ENCODE measurements around the gene TM9SF1. TPM values are rescaled to one million over a fixed set of nuclear protein-coding genes. Genes with fewer than 3 reads are reported as not detected.

The TM9SF1 gene
- total RNA-seq, 1 experiment from 2014 or later: 55.5 TPM

DNA sequence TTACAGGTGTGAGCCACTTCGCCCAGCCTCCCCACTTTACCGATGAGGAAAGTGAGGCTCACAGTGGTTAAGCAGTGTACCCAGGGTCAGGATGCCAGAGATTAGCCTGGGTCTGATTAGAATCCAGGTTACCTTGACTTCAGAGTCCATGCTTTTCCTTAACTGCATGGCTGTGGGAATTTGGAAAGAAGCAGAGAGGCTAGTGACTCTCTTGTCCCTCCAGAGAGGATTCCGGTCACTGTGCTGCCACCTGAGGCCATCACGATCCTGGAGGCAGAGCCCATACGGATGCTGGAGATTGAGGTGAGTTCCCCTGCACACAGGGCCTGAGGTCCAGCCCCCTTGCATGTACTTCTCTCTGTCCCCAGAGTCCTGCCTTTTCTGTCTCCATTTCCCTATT is 18.6 kb downstream of the TM9SF1 start:
- H3K4me3 ChIP-seq (ENCODE audit: low read depth, low read length, poor library complexity, severe bottlenecking): no peak overlapping the region
- BruUV-seq (replicated peaks): no TSS peak
- TF ChIP-seq, protein P1, sequence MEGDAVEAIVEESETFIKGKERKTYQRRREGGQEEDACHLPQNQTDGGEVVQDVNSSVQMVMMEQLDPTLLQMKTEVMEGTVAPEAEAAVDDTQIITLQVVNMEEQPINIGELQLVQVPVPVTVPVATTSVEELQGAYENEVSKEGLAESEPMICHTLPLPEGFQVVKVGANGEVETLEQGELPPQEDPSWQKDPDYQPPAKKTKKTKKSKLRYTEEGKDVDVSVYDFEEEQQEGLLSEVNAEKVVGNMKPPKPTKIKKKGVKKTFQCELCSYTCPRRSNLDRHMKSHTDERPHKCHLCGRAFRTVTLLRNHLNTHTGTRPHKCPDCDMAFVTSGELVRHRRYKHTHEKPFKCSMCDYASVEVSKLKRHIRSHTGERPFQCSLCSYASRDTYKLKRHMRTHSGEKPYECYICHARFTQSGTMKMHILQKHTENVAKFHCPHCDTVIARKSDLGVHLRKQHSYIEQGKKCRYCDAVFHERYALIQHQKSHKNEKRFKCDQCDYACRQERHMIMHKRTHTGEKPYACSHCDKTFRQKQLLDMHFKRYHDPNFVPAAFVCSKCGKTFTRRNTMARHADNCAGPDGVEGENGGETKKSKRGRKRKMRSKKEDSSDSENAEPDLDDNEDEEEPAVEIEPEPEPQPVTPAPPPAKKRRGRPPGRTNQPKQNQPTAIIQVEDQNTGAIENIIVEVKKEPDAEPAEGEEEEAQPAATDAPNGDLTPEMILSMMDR (conservative IDR thresholded peaks at IDR 0.05; ENCODE audit: low read depth, low read length): no peak
- no peak for TF ChIP-seq EZH2 (IDR thresholded peaks at IDR 0.05; ENCODE audit: borderline replicate concordance, low read depth, low read length, poor library complexity, severe bottlenecking)
- no peaks in the 10 kb centered on the region for H3K27me3 ChIP-seq (replicated peaks; ENCODE audit: insufficient read depth, low read depth, low read length, poor library complexity)
- ChIA-PET POLR2A (ENCODE audit: low non-redundant PET) (no interaction called here), CTCF (no interaction called here)
- H3K9me3 ChIP-seq (ENCODE audit: low read depth, low read length, poor library complexity, severe bottlenecking): no peaks in the 10 kb centered on the region
- DNase-seq (ENCODE audit: low spot score): no peak
- intact Hi-C loops (cut with micrococcal nuclease; ENCODE audit: unreplicated experiment): no loop called here
- H3K27ac ChIP-seq (ENCODE audit: low read depth, low read length, poor library complexity, severe bottlenecking): no peak overlapping the region
- no peaks in the 10 kb centered on the region for H3K4me1 ChIP-seq (ENCODE audit: insufficient read depth, low read length, poor library complexity, severe bottlenecking)
- H3K36me3 ChIP-seq (ENCODE audit: insufficient read depth, low read length, poor library complexity, severe bottlenecking): peaks cover 28% of the 10 kb centered on the region

DNA sequence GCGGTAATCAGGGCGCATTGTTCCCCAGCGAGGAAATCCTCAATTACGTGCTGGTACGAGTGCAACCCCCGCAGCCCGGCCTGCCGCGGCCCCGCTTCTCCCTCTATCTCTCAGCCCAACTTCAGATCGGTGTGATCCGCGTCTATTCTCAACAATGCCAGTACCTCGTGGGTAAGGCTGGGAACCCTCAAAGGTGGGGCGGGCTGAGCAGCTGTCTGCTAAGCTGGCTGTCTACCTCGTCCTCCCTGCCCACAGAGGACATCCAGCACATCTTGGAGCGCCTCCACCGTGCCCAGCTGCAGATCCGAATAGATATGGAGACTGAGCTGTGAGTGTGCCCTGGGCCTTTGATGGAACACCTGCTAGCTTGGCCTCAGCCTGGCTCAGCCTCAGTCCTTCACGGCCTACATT is 22.4 kb downstream of the TM9SF1 start:
- ChIA-PET POLR2A (ENCODE audit: low non-redundant PET) (interaction anchor here (0.6 kb wide), 2 partner anchors 98 to 1149 kb away, joined by 4 read pairs; no protein-coding TSS in a partner anchor), CTCF (no interaction called here)
- Histone ChIP-seq H3K27ac (ENCODE audit: low read depth, low read length, poor library complexity, severe bottlenecking) (no peak overlapping the region), H3K36me3 (ENCODE audit: insufficient read depth, low read length, poor library complexity, severe bottlenecking) (no peaks in the 10 kb centered on the region), H3K4me3 (ENCODE audit: low read depth, low read length, poor library complexity, severe bottlenecking) (no peak overlapping the region), H3K27me3 (replicated peaks; ENCODE audit: insufficient read depth, low read depth, low read length, poor library complexity) (no peaks in the 10 kb centered on the region), H3K9me3 (ENCODE audit: low read depth, low read length, poor library complexity, severe bottlenecking) (no peaks in the 10 kb centered on the region), H3K4me1 (ENCODE audit: insufficient read depth, low read length, poor library complexity, severe bottlenecking) (no peaks in the 10 kb centered on the region)
- TF ChIP-seq, protein P1 (conservative IDR thresholded peaks at IDR 0.05; ENCODE audit: low read depth, low read length): no peak
- no peak for TF ChIP-seq EZH2 (IDR thresholded peaks at IDR 0.05; ENCODE audit: borderline replicate concordance, low read depth, low read length, poor library complexity, severe bottlenecking)
- DNase-seq (ENCODE audit: low spot score): no peak
- BruUV-seq (replicated peaks): no TSS peak
- intact Hi-C loops (cut with micrococcal nuclease; ENCODE audit: unreplicated experiment): no loop called here

DNA sequence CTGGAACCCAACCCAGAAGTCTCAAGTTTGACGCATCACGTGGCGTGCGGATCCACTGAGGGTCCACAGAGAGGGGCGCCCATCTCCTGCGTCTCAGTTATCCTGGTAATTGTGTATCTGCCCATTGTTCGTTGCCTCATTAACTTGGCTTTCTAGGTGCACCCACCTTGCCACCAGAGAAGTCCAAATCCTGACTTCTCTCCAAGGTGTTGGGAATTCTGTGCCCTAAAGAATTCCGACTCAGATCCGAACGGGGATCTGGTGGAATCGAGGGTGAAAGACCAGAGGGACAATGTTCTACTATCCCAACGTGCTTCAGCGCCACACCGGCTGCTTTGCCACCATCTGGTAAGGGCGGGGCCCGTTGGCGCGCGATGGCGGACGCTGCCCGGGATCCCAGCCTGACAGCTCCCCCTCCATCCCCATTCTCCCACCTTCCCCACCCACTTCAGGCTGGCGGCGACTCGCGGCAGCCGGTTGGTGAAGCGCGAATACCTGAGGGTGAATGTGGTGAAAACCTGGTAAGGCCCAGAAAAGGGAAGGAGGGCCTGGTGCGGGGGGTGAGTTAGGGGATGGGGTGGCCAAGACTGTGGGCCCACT is 22.9 kb downstream of the TM9SF1 start:
- H3K4me1 ChIP-seq (ENCODE audit: insufficient read depth, low read length, poor library complexity, severe bottlenecking): no peaks in the 10 kb centered on the region
- BruUV-seq (replicated peaks): no TSS peak
- intact Hi-C loops (cut with micrococcal nuclease; ENCODE audit: unreplicated experiment): no loop called here
- H3K36me3 ChIP-seq (ENCODE audit: insufficient read depth, low read length, poor library complexity, severe bottlenecking): no peaks in the 10 kb centered on the region
- TF ChIP-seq, protein P1 (conservative IDR thresholded peaks at IDR 0.05; ENCODE audit: low read depth, low read length): no peak
- no peak for TF ChIP-seq EZH2 (IDR thresholded peaks at IDR 0.05; ENCODE audit: borderline replicate concordance, low read depth, low read length, poor library complexity, severe bottlenecking)
- H3K27ac ChIP-seq (ENCODE audit: low read depth, low read length, poor library complexity, severe bottlenecking): no peak overlapping the region
- no peaks in the 10 kb centered on the region for H3K27me3 ChIP-seq (replicated peaks; ENCODE audit: insufficient read depth, low read depth, low read length, poor library complexity)
- ChIA-PET POLR2A (ENCODE audit: low non-redundant PET) (interaction anchor here (0.6 kb wide), 2 partner anchors 98 to 1149 kb away, joined by 4 read pairs; no protein-coding TSS in a partner anchor), CTCF (no interaction called here)
- no peak for DNase-seq (ENCODE audit: low spot score)
- H3K9me3 ChIP-seq (ENCODE audit: low read depth, low read length, poor library complexity, severe bottlenecking): no peaks in the 10 kb centered on the region
- H3K4me3 ChIP-seq (ENCODE audit: low read depth, low read length, poor library complexity, severe bottlenecking): no peak overlapping the region
